GM18907 (cell line): ENCODE measurements around the gene FAM171A1.

Experiments used
- ATAC-seq: cut with Tn5 transposase; IDR thresholded peaks from one replicate; pipeline ENCODE4 v1.9.1; 2021; ENCODE audit warnings: mild to moderate bottlenecking, moderate library complexity; ENCODE audit not compliant: unreplicated experiment

The FAM171A1 gene

DNA sequence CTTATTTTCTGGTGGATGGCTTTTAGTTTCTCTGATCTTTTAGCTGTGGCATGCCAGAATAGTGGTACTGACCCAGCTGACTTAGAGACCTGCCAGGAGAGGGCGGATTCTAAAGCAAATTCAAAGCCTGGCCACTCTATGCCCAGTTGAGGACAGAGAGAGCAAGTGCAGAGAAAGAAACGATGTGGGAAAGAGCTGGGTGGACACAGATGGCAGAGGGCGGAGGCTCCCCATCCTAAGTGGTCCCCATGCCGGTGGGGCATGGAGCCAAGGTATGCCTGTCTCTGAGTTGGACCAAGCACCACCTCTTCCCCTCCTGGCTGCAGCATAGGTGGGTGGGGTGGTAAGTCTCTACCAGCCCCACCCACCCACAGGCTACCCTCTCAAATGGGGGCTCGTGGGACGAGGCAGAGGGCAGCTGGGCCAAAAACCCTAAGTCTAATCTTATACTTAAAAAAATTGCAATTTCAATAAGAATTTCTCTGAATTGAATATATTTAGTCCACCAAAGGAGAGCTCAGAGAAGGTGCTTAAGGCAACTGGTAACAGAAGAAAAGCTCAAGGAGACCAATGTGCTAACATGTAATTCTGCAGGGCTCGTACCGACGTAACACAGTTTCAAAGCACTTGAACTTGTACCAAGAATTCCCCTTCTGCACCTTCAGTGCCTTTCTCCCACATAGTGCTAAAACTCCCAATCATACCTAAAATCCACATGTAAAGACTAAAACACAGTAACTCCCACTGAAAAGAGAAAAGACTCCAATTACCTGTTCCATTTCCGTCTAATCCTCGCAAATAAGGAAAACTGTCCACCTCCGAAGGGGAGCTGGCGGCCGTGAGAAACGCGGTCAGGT, 116.9 kb downstream of the FAM171A1 start:
- ATAC-seq = peak; percentile 47

DNA sequence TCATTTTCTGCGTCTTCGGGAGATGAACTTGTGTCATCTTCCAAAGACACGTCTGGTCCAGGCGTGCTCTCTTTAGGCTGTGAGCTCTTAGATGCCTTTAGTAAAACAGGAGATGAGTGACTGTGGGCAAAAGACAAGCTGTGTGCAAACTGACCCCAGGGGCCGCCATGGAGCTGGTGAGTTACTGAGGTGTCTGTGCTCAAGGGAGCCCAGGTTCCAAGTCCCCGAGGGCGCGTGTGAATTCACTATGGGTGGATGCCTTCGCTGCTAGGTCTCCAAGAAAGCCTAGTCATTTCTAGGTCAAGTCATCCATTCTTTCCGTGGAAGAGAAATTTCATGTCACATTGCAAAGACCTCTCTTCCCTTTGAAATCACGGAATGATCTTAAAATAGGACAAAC, 118.7 kb downstream of the FAM171A1 start:
- no peak for ATAC-seq

DNA sequence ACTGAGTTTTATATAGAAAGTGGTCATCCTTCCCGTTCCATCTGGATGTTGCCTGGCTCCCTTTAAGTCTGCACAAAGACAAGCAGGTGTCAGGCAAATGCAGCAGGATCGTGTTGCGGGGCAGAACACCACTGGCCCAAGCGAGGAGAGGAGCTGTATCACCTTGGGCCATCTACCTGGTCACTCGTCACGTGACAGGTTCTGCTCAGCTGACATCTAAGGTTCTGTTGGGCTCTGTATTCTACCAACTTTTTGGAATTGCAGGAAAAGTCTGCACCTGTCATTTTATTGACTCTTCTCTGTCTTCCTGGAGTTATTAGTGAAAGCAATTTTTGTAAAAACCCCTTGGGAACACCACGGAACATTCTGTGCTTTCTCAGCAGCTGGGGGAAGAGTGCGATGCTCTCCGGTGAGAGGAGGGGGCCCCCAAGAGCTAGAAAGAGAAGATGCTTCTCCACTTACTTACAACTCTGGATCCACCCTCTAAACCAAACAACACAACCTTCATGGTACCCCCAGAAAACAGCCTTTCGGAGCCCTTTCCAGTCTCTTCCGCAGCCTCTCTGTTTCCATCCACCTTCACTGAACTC, 119.2 kb downstream of the FAM171A1 start:
- no peak for ATAC-seq

DNA sequence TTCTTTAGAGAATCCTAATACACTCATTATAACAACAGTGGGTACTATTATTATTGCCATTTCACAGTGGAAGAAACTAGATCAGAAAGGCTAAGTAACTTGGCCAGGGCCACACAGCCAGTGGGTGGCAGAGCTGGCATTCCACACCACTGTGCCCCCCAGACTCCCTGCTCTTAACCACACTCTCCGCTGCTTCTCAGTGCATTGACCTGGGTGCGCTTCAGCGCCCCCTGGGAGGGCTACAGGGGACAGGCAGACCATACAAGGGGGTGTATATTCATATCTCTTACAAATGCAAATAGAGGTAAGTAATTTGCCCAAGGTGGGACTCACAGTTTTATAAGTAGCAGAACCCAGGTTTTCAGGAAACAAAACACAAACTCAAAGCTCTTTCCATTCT, 125.6 kb downstream of the FAM171A1 start:
- ATAC-seq = no peak

DNA sequence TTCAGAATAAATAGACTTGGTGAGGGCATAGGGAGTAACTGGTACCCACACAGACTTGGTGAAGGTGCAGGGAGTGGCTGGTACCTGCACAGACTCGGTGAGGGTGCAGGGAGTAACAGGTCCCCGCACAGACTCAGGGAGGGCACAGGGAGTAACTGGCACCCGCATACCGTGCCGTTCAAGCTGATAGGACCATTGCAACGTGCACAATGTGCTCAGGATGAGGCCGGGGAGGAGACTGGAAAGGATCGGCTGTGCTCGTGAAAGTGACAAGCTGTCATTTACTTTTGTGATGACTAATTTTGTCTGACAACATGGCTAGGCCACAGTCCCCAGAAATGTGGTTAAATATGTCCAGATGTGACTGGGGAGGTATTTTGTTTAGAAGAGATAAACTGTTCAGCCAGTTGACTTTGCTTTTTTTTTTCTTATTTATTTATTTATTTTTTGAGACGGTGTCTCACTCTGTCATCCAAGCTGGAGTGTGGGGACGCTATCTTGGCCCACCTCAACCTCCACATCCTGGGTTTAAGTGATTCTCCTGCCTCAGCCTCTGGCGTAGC, 126.4 kb downstream of the FAM171A1 start:
- ATAC-seq = no peak

DNA sequence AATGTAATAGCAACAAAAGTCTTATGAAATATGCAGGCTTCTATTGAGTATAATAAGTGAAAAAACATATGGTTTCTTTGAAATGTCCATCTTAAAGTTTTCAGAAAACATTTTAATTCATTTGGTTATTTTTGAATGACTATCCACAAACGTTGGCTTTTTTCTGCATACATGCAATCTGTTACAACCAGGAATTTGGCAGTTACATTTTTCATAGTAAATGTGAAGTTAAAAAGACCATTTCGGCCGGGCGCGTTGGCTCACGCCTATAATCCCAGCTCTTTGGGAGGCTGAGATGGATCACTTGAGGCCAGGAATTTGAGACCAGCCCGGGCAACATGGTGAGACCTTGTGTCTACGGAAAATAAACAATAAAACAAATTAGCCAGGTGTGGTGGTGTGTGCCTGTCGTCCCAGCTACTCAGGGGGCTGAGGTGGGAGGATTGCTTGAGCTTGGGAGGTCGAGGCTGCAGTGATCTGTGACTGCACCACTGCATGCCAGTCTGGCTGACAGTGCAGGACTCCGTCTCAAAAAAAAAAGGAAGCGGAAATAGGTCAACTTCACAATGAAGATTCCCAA, 128.7 kb downstream of the FAM171A1 start:
- ATAC-seq = no peak

DNA sequence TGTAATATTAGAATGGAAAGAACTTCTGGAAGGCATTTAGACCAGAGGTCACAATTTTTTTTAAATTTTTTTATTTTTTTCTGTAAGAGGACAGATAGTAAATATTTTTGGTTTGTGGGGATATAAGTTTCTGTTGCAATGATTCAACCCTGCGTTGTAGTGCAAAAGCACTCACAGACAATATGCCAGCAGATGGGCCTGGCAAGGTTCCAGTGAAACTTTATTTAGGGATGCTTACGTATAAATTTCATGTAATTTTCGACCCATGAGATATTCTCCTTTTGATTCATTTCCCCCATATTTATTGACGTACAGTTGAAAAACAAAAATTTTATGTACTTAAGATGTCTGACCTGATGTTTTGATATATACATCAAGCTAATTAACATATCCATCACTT, 129.8 kb downstream of the FAM171A1 start:
- no peak for ATAC-seq

DNA sequence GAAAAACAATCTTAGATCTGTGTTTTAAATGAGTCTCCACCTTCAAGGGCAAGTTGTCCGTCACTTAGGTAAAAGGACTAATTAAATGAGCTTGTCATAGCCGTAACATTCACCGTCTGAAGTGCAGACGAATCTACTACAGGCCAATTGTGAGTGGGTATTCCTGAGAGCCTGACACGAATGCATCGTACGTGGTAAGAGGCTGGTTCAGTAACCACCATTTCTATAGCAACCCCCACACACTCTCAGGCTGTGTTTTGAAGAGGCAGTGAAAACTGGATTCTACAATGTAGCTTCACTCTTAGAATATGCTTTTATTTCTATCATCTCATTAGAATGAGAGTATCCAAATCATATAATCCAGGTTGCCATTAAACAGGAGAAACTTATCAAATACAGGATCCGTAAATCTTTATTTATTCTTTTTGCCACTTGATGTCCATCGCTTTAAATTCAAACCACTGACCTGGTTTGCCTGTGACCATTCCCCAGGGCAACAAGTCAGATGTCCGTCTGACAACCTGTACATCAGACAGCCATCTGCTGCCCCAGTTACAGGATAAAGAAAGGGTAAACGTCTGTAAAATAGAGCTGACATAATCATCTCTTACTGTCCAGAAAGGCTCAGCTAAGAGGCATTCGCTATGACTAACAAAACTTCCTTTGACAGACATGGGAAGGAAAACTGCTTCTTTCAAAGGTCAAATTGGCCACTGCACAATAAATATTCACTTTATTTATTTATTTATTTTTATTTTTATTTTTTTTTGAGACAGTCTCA, 132.3 kb downstream of the FAM171A1 start:
- ATAC-seq = no peak

DNA sequence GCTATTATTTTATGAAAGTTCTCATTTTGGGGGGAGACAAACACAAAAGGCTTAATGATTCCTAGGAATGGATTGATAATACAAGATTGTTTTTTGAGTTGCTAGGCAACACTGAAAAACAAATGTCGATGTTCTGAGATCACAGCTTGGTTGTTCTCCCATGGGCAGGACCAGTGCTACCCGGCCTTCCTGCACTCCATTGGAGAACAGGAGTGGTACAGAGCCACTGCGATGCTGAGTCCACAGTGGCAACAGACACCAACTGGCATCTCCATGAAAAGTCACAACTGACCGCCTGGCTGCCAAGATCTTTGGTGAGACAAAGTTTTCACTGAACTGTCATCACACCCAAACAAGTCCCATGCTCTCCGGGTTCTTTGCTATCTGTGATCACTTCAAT, 133.7 kb downstream of the FAM171A1 start:
- ATAC-seq = no peak

DNA sequence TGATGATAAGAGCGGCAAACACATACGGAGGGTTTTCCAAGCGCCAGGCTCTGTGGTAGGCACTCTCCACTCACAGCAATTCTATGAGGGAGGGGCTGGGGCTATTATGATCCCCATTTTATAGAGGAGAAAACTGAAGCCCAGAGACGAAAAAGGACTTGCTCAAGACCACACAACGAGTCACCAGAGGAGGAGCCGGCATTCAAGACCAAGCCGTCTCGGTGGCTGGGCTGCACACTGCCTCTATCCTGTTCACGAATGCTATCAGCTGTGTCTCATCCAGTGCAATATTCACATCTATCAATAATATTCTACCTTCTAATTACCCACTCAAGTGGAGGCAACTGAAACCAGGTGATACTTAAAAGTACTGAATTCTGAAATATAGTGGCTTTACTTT, 134.7 kb downstream of the FAM171A1 start:
- no peak for ATAC-seq

DNA sequence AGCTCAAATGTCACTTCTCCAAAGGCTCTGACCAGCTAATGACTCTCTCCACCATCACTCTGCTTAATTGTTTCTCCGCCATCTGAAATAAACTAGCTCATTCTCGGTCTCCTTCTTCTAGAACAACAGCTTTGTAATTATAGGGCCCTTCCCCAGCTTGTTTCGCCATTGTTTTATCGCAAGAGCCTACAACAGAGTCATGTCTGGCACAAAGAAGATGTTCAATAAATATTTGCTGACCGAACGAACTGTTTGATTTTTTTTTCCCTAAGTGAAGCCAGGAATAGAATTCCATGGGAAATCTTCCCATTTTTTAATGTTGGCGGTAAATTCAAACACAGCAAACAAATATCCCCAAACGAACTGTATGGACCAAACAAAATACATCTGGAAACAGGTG, 138.8 kb downstream of the FAM171A1 start:
- ATAC-seq = no peak

DNA sequence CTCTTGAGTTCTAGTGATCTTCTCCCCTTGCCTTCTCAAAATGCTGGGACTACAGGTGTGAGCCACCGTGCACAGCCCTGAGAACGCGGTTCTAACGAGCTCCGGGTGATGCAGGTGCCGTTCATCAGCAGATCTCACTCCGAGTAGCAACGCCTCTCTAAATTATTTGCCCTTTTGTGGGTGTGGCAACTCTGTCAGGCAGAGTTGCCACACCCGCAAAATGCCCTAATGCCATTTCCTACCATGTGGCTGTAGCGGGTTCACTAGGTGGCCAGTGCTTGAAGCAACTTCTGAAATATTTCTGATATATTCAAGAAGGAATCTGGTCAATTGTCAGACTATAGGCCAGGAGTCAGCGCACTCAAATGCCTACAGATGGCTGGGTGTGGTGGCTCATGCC, 139.7 kb downstream of the FAM171A1 start:
- no peak for ATAC-seq

DNA sequence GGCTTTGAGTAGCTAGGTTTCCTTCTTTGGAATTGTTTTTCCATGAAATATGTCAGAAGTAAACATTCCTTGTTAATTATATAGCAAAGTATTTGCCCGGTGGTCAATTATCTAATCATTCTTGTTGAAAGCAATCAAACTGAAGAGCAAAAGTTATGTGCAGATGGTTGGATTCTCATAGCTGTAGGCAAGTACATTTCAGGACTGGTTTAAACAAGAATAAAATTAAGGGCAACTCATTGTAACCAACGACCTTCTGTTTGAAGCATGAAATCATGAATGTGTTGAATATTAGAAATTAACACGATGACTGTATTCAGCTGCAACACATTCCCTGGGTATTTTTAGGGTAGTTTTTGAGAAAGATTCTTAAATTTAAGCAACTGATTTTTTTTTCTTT, 140.8 kb downstream of the FAM171A1 start:
- no peak for ATAC-seq

DNA sequence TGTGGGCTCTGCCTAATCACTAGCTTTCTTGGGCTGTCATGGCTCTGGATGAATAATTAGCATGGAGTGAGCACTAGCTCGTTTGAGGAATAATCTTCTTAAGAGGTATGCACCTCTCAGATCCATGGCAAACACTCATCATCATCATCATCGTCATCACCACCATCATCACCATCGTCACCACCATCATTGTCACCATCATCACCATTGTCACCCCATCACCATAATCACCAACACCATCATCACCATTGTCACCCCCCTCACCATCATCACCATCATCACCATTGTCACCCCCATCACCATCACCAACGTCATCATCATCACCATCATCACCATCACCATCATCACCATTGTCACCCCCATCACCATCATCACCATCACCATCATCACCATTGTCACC, 141.8 kb downstream of the FAM171A1 start:
- ATAC-seq = no peak

DNA sequence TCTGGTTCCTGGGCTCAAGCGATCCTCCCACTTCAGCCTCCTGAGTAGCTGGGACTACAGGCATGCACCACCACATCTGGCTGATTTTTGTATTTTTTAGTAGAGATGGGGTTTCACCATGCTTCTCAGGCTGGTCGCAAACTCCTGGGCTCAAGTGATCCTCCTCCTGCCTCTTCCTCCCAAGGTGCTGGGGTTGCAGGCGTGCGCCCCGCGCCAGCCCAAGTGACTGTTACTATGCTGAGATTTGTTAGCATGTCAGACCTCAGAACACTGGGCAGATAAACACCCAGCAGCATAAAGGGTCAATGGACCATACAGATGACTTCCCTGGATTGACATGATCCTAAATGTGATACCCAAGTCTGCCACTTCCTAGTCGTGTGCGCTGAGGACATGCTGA, 142.7 kb downstream of the FAM171A1 start:
- no peak for ATAC-seq

DNA sequence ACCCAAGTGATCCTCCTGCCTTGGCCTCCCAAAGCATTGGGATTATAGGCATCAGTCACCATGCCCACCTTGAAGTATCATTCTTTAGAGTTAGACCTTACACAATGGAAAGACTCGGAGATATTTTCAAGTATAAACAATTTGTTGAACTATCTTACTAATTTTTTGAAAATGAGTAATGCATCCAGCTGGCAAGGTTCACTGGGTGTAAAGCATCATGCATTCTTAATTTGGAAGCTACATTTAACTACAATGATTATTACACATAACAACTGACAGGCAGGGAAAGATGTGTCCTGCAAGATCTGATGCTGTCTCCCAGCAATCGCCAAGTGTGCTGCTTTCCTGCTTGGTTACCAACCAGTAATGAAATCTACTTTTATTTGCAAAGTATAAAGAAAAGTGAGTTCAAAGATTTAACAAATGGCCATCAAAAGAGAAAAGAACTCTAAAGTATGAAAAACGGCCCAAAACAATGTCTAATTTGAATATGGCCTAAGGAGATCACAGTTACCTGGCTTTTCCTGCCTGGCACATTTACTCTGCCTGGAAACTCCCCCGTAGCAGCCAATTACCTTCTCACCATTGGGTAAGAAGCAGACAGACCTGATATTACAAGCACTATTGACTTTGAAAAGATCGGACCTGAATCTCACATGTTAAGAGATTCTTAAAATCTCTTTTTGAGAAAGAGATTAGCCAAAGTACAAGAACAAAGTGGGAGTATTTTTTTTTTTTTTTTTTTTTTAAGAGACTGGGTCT, 143.3 kb downstream of the FAM171A1 start:
- no peak for ATAC-seq

DNA sequence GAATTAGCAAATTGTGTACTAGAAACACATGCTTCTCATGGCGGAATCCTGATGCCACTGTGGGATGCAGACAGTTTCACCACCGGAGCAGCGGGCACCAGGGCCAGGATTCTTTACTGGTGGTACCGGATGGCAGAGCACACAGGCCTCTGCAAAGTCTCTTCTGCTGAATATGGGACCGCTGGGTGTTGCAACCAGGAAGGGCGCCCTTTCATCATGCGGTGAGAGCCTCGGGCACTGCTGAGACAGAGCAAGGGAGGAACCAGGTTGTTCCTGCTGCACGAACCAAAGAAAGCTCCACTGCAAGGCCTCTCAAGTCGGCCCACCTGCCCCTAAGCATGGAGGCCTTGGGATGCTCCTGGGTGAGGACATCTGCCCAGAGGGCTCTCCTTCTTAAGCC, 145.6 kb downstream of the FAM171A1 start:
- ATAC-seq = no peak

DNA sequence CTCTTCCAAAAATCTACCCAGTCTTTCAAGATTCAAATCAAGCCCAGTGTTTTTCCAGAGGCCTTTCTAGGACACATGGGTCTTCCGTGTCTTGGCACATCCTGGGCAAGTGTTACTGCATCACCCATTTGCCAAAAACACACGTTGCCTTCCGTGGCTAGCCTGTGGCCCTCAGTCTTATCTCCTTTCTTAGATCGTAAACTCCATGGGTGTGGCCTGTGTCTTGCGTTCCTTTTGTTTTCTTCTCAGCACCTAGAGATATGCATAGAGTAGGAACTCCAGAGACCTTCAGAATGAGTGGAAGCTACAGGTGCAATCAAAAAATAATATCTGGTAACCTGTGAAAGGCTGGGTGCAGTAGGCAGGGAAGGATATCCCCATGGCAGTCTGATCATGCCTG, 146.1 kb downstream of the FAM171A1 start:
- ATAC-seq = no peak

DNA sequence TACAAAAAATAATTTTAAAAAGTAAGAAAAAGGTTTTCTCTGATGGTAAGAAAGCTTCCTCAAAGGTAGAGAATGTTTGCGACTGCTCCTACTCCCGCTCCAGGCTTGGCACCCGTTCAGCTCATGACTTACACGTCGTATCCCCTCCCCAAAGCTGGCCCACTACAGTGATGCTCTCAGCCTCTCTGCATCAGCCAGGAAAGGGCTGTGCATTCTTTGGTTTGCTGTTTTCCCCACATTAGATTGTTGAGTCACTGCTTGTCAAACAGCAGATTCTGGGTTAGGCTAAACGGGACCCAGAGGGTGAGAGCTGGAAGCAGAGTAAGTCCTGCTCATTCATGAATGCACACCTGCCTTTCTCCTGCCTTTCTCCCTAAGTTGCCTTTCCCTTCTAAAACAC, 147.9 kb downstream of the FAM171A1 start:
- no peak for ATAC-seq

DNA sequence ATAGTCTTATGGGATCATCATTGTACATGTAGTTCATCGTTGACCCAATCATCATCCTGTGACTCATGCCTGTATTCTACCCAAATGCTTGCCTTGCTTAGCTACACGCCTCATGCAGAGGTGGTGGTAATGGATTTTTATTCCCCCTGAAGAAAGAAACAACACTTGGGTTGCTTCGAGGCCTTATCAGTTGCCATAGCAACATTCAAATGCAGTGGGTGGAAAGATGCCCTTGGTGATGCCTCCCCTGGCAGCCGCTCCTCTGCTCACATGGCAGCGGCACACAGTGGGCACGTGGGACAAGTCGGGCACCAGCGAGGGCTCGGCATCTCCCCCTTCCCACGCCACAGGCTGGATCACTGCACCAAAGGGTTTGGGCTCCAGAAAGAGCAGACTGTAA, 148.6 kb downstream of the FAM171A1 start:
- no peak for ATAC-seq

DNA sequence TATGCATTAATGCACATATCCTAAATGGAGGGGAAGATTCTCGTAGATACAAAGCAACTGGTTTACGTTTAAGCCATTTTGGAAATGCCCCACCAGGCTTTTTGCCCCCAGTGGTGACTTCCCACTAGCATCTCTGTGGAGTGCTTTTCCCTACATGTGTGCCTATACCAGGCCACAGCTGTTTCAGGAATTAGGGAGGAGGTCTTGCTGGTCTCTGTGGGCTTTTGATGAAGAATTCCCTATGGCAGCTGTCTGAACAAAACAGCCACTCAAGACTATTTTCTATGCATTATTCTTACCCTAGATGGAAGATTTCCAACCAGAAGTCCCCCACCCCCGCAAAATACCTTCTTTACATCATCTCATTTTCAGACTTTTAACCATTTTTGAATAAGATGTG, 150.6 kb downstream of the FAM171A1 start:
- ATAC-seq = no peak
